BE2C (cell line): ENCODE data around the gene PRKAR1B.

Experiments used
- DNase-seq: peaks from one replicate; pipeline ENCODE4 v3.0.0-alpha.2; 2020
- H3K27me3 ChIP-seq: fragments of 250-450 bp; sonication (Bioruptor Pico); 2 replicates; pipeline ENCODE4 v1.5.1; 2020; ENCODE audit warnings: mild to moderate bottlenecking
- H3K36me3 ChIP-seq: fragments of 250-450 bp; sonication (Bioruptor Pico); 2 replicates; pipeline ENCODE4 v1.5.1; 2020; ENCODE audit warnings: mild to moderate bottlenecking
- H3K4me1 ChIP-seq: fragments of 250-450 bp; sonication (Bioruptor Pico); 2 replicates; pipeline ENCODE4 v1.5.1; 2020
- H3K4me3 ChIP-seq: 2 replicates; pipeline ENCODE4 v1.5.1; 2011; ENCODE audit warnings: low read depth, low read length
- H3K9me3 ChIP-seq: fragments of 250-450 bp; sonication (Bioruptor Pico); 2 replicates; pipeline ENCODE4 v1.5.1; 2020
- CTCF ChIP-seq: IDR thresholded peaks from 2 replicates; pipeline ENCODE4 v1.5.1; 2012; ENCODE audit warnings: mild to moderate bottlenecking, low read depth, low read length

The PRKAR1B gene

DNA sequence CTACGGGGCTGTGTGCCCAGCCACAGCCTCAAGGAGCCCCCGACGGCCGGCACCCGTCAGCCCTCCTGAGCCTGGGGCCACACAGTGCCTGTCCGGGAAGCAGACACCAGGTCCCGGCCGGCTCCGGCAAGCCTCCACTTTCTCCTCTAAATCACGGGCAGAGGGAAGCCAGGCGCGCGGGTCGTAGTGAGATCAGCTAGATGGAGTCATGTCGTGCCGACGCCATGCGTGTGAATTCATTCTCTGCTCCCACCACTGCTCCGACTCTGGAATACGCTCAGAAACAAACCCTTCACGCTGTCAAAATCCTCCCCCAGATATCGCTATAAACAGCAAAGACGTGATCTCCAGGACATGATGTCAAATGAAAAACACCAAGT, 94.3 kb downstream of the PRKAR1B start:
- Histone ChIP-seq H3K4me1 (no peaks in the 10 kb centered on the region), H3K4me3 (no peak overlapping the region), H3K27me3 (no peaks in the 10 kb centered on the region), H3K36me3 (no peaks in the 10 kb centered on the region), H3K9me3 (no peaks in the 10 kb centered on the region)
- no peak for DNase-seq
- TF ChIP-seq CTCF, result no peak

GRCh38 chr7:631964-632830, 94.9 kb downstream of the PRKAR1B start:
- no peaks in the 10 kb centered on the region for H3K36me3 ChIP-seq
- H3K27me3 ChIP-seq, result no peaks in the 10 kb centered on the region
- no peak for TF ChIP-seq CTCF
- no peak for DNase-seq
- no peaks in the 10 kb centered on the region for H3K9me3 ChIP-seq
- no peak overlapping the region for H3K4me3 ChIP-seq
- no peaks in the 10 kb centered on the region for H3K4me1 ChIP-seq

GRCh38 chr7:631291-631711, 95.8 kb downstream of the PRKAR1B start:
- Histone ChIP-seq H3K9me3 (no peaks in the 10 kb centered on the region), H3K4me1 (no peaks in the 10 kb centered on the region), H3K36me3 (no peaks in the 10 kb centered on the region), H3K4me3 (no peak overlapping the region), H3K27me3 (no peaks in the 10 kb centered on the region)
- DNase-seq, result no peak
- no peak for TF ChIP-seq CTCF

- no peak for DNase-seq
- no peak for TF ChIP-seq CTCF
- H3K4me1 ChIP-seq, result no peaks in the 10 kb centered on the region
- H3K36me3 ChIP-seq, result no peaks in the 10 kb centered on the region
- no peaks in the 10 kb centered on the region for H3K9me3 ChIP-seq
- no peaks in the 10 kb centered on the region for H3K27me3 ChIP-seq
- no peak overlapping the region for H3K4me3 ChIP-seq
Observed at GRCh38 chr7:630539-630938, 96.5 kb downstream of the PRKAR1B start.

DNA sequence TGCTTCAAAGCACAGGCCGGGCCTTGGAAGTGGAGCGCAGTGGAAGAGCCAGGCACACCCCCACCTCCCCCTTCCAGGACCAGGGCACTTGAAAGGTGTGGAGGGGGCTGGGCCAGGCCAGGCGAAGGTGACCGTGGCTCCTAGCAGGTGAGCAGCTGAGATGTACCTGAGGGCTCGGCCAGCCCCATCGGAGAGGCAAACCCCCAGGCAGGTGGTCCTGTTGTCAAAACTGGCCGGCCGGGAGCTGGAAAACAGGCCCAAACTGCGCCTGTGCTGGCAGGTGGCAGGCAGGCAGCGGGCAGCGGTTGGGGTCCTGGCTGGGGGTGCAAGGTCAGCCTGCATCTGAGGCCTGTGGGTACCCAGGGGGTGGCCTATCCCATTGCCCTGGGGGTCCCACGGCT, 97.0 kb downstream of the PRKAR1B start:
- Histone ChIP-seq H3K36me3 (no peaks in the 10 kb centered on the region), H3K4me1 (no peaks in the 10 kb centered on the region), H3K4me3 (no peak overlapping the region), H3K27me3 (no peaks in the 10 kb centered on the region), H3K9me3 (no peaks in the 10 kb centered on the region)
- DNase-seq, result no peak
- TF ChIP-seq CTCF, result no peak

GRCh38 chr7:628826-629225, 98.3 kb downstream of the PRKAR1B start:
- DNase-seq, result no peak
- H3K4me3 ChIP-seq, result no peak overlapping the region
- H3K27me3 ChIP-seq, result no peaks in the 10 kb centered on the region
- no peaks in the 10 kb centered on the region for H3K9me3 ChIP-seq
- H3K36me3 ChIP-seq, result no peaks in the 10 kb centered on the region
- no peaks in the 10 kb centered on the region for H3K4me1 ChIP-seq
- no peak for TF ChIP-seq CTCF
